ENCODE results near the gene NCK1.

GRCh38 chr3:136817448-136817847 lies 44.6 kb upstream of the NCK1 start:
- no peak for TF ChIP-seq POLR2A (IDR thresholded peaks at IDR 0.05)
- no peak for TF ChIP-seq CTCF (IDR thresholded peaks at IDR 0.05)
